Upper lobe of left lung (tissue), 6 donors: ENCODE measurements around the gene KIF1A. TPM values are rescaled to one million over a fixed set of nuclear protein-coding genes. Genes with fewer than 3 reads are reported as not detected.

ENCODE experiments used
- ATAC-seq, 2 donors: fragments of 200-7000 bp; cut with Tn5 transposase; one replicate each; pipeline ENCODE4 v1.9.1; 2022; ENCODE audit warnings: mild to moderate bottlenecking in 2 of 2, moderate library complexity in 2 of 2; ENCODE audit not compliant: low FRiP score in 2 of 2
- DNase-seq, 2 donors: peaks; one replicate each; pipeline ENCODE4 v3.0.0-alpha.2; 2019 to 2020
- H3K27ac ChIP-seq, 4 donors: fragments of 200-600 bp; sonication (generic); one replicate each; pipeline ENCODE4 v1.5.1; 2016 to 2019
- H3K27me3 ChIP-seq, 4 donors: fragments of 200-600 bp; sonication (generic); one replicate each; pipeline ENCODE4 v1.5.1; 2017 to 2019
- H3K36me3 ChIP-seq, 4 donors: fragments of 200-600 bp; sonication (generic); one replicate each; pipeline ENCODE4 v1.5.1; 2016 to 2019
- H3K4me1 ChIP-seq, 4 donors: fragments of 200-600 bp; sonication (generic); one replicate each; pipeline ENCODE4 v1.5.1; 2018 to 2019
- H3K4me3 ChIP-seq, 4 donors: fragments of 200-600 bp; sonication (generic); one replicate each; pipeline ENCODE4 v1.5.1; 2017 to 2019; ENCODE audit warnings: mild to moderate bottlenecking in 2 of 4, moderate library complexity in 1 of 4
- H3K9me3 ChIP-seq, 4 donors: fragments of 200-600 bp; sonication (generic); one replicate each; pipeline ENCODE4 v1.5.1; 2018 to 2019
- CTCF ChIP-seq, 6 experiments: fragments of 450-650 bp in 4 of 6; fragments of 200-600 bp in 2 of 6; sonication (generic) in 2 of 6; IDR thresholded peaks; one replicate each; pipeline ENCODE4 v1.5.1; 2016 to 2019; ENCODE audit warnings: antibody characterized with exemption in 6 of 6
- EP300 ChIP-seq, 4 donors: sonication (generic); formaldehyde crosslinking; IDR thresholded peaks; one replicate each; pipeline ENCODE4 v1.5.1; 2017; ENCODE audit warnings: antibody characterized with exemption in 4 of 4, control low read depth in 2 of 4
- POLR2A ChIP-seq, 4 donors: fragments of 450-650 bp; IDR thresholded peaks; one replicate each; pipeline ENCODE4 v1.5.1; 2016 to 2017; ENCODE audit warnings: antibody characterized with exemption in 4 of 4, mild to moderate bottlenecking in 2 of 4
- POLR2AphosphoS5 ChIP-seq, 2 donors: sonication (generic); formaldehyde crosslinking; IDR thresholded peaks; one replicate each; pipeline ENCODE4 v1.5.1; 2017; ENCODE audit warnings: antibody characterized with exemption in 2 of 2
- WGBS, 2 donors: methylation state at CpG; one replicate each; pipeline ENCODE4 v1.1.5; 2017 to 2018; 5-methylcytosine and 5-hydroxymethylcytosine counted together
- small RNA-seq, 4 donors: library from RNA; depleted of rRNA; stranded (forward); fragments of <200 nt; gene quantifications; one replicate each; pipeline ENCODE3, GENCODE V24; 2016
- total RNA-seq, 6 donors: library from RNA; depleted of rRNA in 4 of 6; stranded (reverse); fragments of >200 nt in 4 of 6; gene quantifications; one replicate each; pipeline versions ENCODE4 v1.1.0 to v1.2.1, GENCODE V29; 2016 to 2021
- donor health status: DM: no; HTN: no; CAD: no; lungs with moderate emphysema.
- donor health status: DM: no; HTN: yes; CAD: no; lungs with severe emphysema.

The KIF1A gene
- total RNA-seq, 6 donors from 2014 or later = 0.15 to 1.2 (median 0.35) TPM; not detected in 2

GRCh38 chr2:240672076-240672700, 147.8 kb downstream of the KIF1A start:
- WGBS, 2 donors = 49 to 63% methylated on average over 33 to 35 of the region's 46 CpGs
- H3K4me3 ChIP-seq = no peak overlapping the region
- H3K27me3 ChIP-seq = peaks cover 0 to 15% (median 4%) of the 10 kb centered on the region in 4 donors
- peaks cover 0 to 8% (median 0%) of the 10 kb centered on the region in 4 donors for H3K4me1 ChIP-seq
- H3K9me3 ChIP-seq = no peaks in the 10 kb centered on the region
- ATAC-seq (no peak), DNase-seq (peak in 1 of 2 donors; percentile 77)
- no peak overlapping the region for H3K27ac ChIP-seq
- TF ChIP-seq POLR2A (IDR thresholded peaks at IDR 0.05) = no peak
- TF ChIP-seq EP300 (IDR thresholded peaks at IDR 0.05) = no peak
- no peak for TF ChIP-seq CTCF (IDR thresholded peaks at IDR 0.05)
- no peak for TF ChIP-seq POLR2AphosphoS5 (IDR thresholded peaks at IDR 0.05)
- no peaks in the 10 kb centered on the region for H3K36me3 ChIP-seq

- no peak overlapping the region for H3K4me3 ChIP-seq
- DNase-seq = no peak
- peaks cover 0 to 8% (median 0%) of the 10 kb centered on the region in 4 donors for H3K4me1 ChIP-seq
- peaks cover 0 to 15% (median 4%) of the 10 kb centered on the region in 4 donors for H3K27me3 ChIP-seq
- no peaks in the 10 kb centered on the region for H3K36me3 ChIP-seq
- no peaks in the 10 kb centered on the region for H3K9me3 ChIP-seq
- no peak for TF ChIP-seq POLR2AphosphoS5 (IDR thresholded peaks at IDR 0.05)
- no peak for TF ChIP-seq POLR2A (IDR thresholded peaks at IDR 0.05)
- no peak for TF ChIP-seq EP300 (IDR thresholded peaks at IDR 0.05)
- no peak for TF ChIP-seq CTCF (IDR thresholded peaks at IDR 0.05)
- WGBS, 2 donors = 76 to 89% methylated on average over 4 of the region's 4 CpGs
- ATAC-seq = no peak
- H3K27ac ChIP-seq = no peak overlapping the region
These were observed 149.1 kb downstream of the KIF1A start for GRCh38 chr2:240670950-240671349.

- no peak for TF ChIP-seq POLR2AphosphoS5 (IDR thresholded peaks at IDR 0.05)
- no peak for TF ChIP-seq CTCF (IDR thresholded peaks at IDR 0.05)
- no peak for TF ChIP-seq EP300 (IDR thresholded peaks at IDR 0.05)
- TF ChIP-seq POLR2A (IDR thresholded peaks at IDR 0.05) = no peak
- Histone ChIP-seq H3K27me3 (peaks cover 0 to 15% (median 4%) of the 10 kb centered on the region in 4 donors), H3K27ac (no peak overlapping the region), H3K4me1 (peaks cover 0 to 8% (median 0%) of the 10 kb centered on the region in 4 donors), H3K9me3 (no peaks in the 10 kb centered on the region), H3K4me3 (no peak overlapping the region), H3K36me3 (no peaks in the 10 kb centered on the region)
- no peak for ATAC-seq
- 68 to 81% methylated on average over 7 of the region's 7 CpGs for WGBS, 2 donors
- no peak for DNase-seq
These were observed 149.6 kb downstream of the KIF1A start for GRCh38 chr2:240670402-240670801.

- Histone ChIP-seq H3K9me3 (peaks cover 0 to 11% (median 7%) of the 10 kb centered on the region in 4 donors), H3K27me3 (no peaks in the 10 kb centered on the region), H3K4me3 (no peak overlapping the region), H3K4me1 (no peaks in the 10 kb centered on the region), H3K36me3 (no peaks in the 10 kb centered on the region), H3K27ac (no peak overlapping the region)
- DNase-seq (no peak), ATAC-seq (no peak)
- 76 to 87% methylated on average over 1 of the region's 1 CpG for WGBS, 2 donors
- TF ChIP-seq POLR2A (IDR thresholded peaks at IDR 0.05) (no peak), POLR2AphosphoS5 (IDR thresholded peaks at IDR 0.05) (no peak), CTCF (IDR thresholded peaks at IDR 0.05) (no peak), EP300 (IDR thresholded peaks at IDR 0.05) (no peak)
These were observed 155.4 kb downstream of the KIF1A start for GRCh38 chr2:240664622-240665021.

Small RNA genes within 50 kb of the gene (small RNA-seq; reads per million reads assigned to genes)
- gene AC011298.3 = 0 reads per million in 4 donors

Other genes starting within 250 kb of the KIF1A start
- gene CAPN10, start 233.5 kb downstream of the KIF1A start, total RNA-seq = 100 to 1,000 TPM in 1 of 6 donors, 10 to 100 TPM in 5; 35.3 to 118 (median 38.9) TPM
- gene GPR35, start 194.7 kb downstream of the KIF1A start, total RNA-seq = 10 to 100 TPM in 1 of 6 donors, 1 to 10 TPM in 5; 1.9 to 14.7 (median 4.6) TPM
- gene AQP12B, start 137.3 kb downstream of the KIF1A start, total RNA-seq = not detected
- not detected for gene AQP12A, start 128.4 kb downstream of the KIF1A start, total RNA-seq
- under 1 TPM in 3 of 6 donors, not detected in 3; 0.30 to 0.46 (median 0.44) TPM for gene AGXT, start 48.6 kb upstream of the KIF1A start, total RNA-seq
- gene MAB21L4, start 75.9 kb upstream of the KIF1A start, total RNA-seq = 100 to 1,000 TPM in 1 of 6 donors, 10 to 100 TPM in 5; 11.5 to 117 (median 29.0) TPM
- gene CROCC2, start 86.1 kb upstream of the KIF1A start, total RNA-seq = 10 to 100 TPM in 3 of 6 donors, 1 to 10 TPM in 2, under 1 TPM in 1; 0.23 to 17.8 (median 7.6) TPM
- gene SNED1, start 178.4 kb upstream of the KIF1A start, total RNA-seq = 100 to 1,000 TPM in 1 of 6 donors, 10 to 100 TPM in 5; 26.0 to 189 (median 38.9) TPM